Fibroblast of skin of right quadriceps (primary cell): ENCODE results near the gene PEX26.
"Not testable (repeated sequence)": the region's sequence is repeated elsewhere in the genome, so short reads cannot be mapped to it uniquely, and the experiment has no call there.

ENCODE experiments used
- DNase-seq: peaks from one replicate; pipeline ENCODE4 v3.0.0-alpha.2; 2013

The PEX26 gene

GRCh38 chr22:18077639-18078328 is at the start of gene PEX26:
TSS of gene PEX26 (plus strand) at chr22:18077990. CDS start at chr22:18078377, 387 bp downstream.
- DNase-seq, result peak; percentile 93

GRCh38 chr22:18028817-18029527 is 48.8 kb upstream of the PEX26 start:
- no peak for DNase-seq

- DNase-seq, result no peak
These were observed 48.0 kb upstream of the PEX26 start for GRCh38 chr22:18029686-18030267.

- peak; percentile 97 for DNase-seq
These were observed 45.9 kb upstream of the PEX26 start for GRCh38 chr22:18031695-18032454.

GRCh38 chr22:18032455-18033101 is 45.2 kb upstream of the PEX26 start:
- DNase-seq, result peak; percentile 89

- DNase-seq, result peak; percentile 68
These were observed 44.4 kb upstream of the PEX26 start for GRCh38 chr22:18033204-18033998.

GRCh38 chr22:18034076-18034475 is 43.7 kb upstream of the PEX26 start:
- DNase-seq, result no peak

- no peak for DNase-seq
These were observed 42.0 kb upstream of the PEX26 start for GRCh38 chr22:18035751-18036150.

GRCh38 chr22:18040898-18041297 is 36.9 kb upstream of the PEX26 start:
- DNase-seq, result not testable (repeated sequence)

GRCh38 chr22:18042685-18043084 is 35.1 kb upstream of the PEX26 start:
- peak; percentile 65 for DNase-seq

GRCh38 chr22:18044548-18045271 is 33.1 kb upstream of the PEX26 start:
- DNase-seq, result no peak

GRCh38 chr22:18045794-18046193 is 32.0 kb upstream of the PEX26 start:
- no peak for DNase-seq

- DNase-seq, result no peak
These were observed 29.7 kb upstream of the PEX26 start for GRCh38 chr22:18048041-18048440.

GRCh38 chr22:18048441-18048898 is 29.3 kb upstream of the PEX26 start:
- peak; percentile 51 for DNase-seq

- no peak for DNase-seq
These were observed 27.7 kb upstream of the PEX26 start for GRCh38 chr22:18050065-18050464.

GRCh38 chr22:18051113-18051512 is 26.7 kb upstream of the PEX26 start:
- DNase-seq, result peak; percentile 46

- not testable (repeated sequence) for DNase-seq
These were observed 24.4 kb upstream of the PEX26 start for GRCh38 chr22:18053216-18053946.

GRCh38 chr22:18055619-18056160 is 22.1 kb upstream of the PEX26 start:
- no peak for DNase-seq

- peak; percentile 75 for DNase-seq
These were observed 21.6 kb upstream of the PEX26 start for GRCh38 chr22:18056161-18056666.
